GM18505 (cell line): ENCODE results near the gene ZDHHC14.
"Not testable (repeated sequence)": the region's sequence is repeated elsewhere in the genome, so short reads cannot be mapped to it uniquely, and the experiment has no call there.

Experiments used
- ATAC-seq: cut with Tn5 transposase; IDR thresholded peaks from one replicate; pipeline ENCODE4 v1.9.1; 2021; ENCODE audit not compliant: unreplicated experiment
- POLR2A ChIP-seq: IDR thresholded peaks from 4 replicates; pipeline ENCODE4 v1.6.1; 2011; ENCODE audit warnings: borderline replicate concordance; ENCODE audit not compliant: insufficient read depth, insufficient read length; ENCODE audit errors: extremely low read depth

The ZDHHC14 gene

GRCh38 chr6:157688960-157689599, 308.1 kb downstream of the ZDHHC14 start:
- no peak for ATAC-seq

GRCh38 chr6:157689875-157690274, 308.9 kb downstream of the ZDHHC14 start:
- no peak for TF ChIP-seq POLR2A
- no peak for ATAC-seq

More at GRCh38 chr6:157688960-157689599, 308.1 kb downstream of the ZDHHC14 start:
- no peak for TF ChIP-seq POLR2A

GRCh38 chr6:157690441-157691210, 309.6 kb downstream of the ZDHHC14 start:
- no peak for ATAC-seq
- no peak for TF ChIP-seq POLR2A

- not testable (repeated sequence) for ATAC-seq
These were observed 310.6 kb downstream of the ZDHHC14 start for GRCh38 chr6:157691621-157692020.

GRCh38 chr6:157693867-157694266, 312.9 kb downstream of the ZDHHC14 start:
- ATAC-seq, result no peak
- no peak for TF ChIP-seq POLR2A

- ATAC-seq, result no peak
- TF ChIP-seq POLR2A, result no peak
These were observed 314.5 kb downstream of the ZDHHC14 start for GRCh38 chr6:157695301-157696040.

- TF ChIP-seq POLR2A, result no peak
- no peak for ATAC-seq
These were observed 319.0 kb downstream of the ZDHHC14 start for GRCh38 chr6:157699777-157700636.

GRCh38 chr6:157706351-157706750, 325.4 kb downstream of the ZDHHC14 start:
- ATAC-seq, result not testable (repeated sequence)

- ATAC-seq, result no peak
- no peak for TF ChIP-seq POLR2A
These were observed 325.9 kb downstream of the ZDHHC14 start for GRCh38 chr6:157706883-157707282.

- no peak for TF ChIP-seq POLR2A
- ATAC-seq, result no peak
These were observed 326.6 kb downstream of the ZDHHC14 start for GRCh38 chr6:157707576-157707975.

- no peak for TF ChIP-seq POLR2A
- no peak for ATAC-seq
These were observed 327.2 kb downstream of the ZDHHC14 start for GRCh38 chr6:157708239-157708638.

GRCh38 chr6:157708933-157709332, 327.9 kb downstream of the ZDHHC14 start:
- TF ChIP-seq POLR2A, result no peak
- ATAC-seq, result no peak

GRCh38 chr6:157709555-157709954, 328.6 kb downstream of the ZDHHC14 start:
- no peak for TF ChIP-seq POLR2A
- ATAC-seq, result no peak

GRCh38 chr6:157710604-157711003, 329.6 kb downstream of the ZDHHC14 start:
- no peak for ATAC-seq
- TF ChIP-seq POLR2A, result no peak

- no peak for TF ChIP-seq POLR2A
- ATAC-seq, result no peak
These were observed 330.1 kb downstream of the ZDHHC14 start for GRCh38 chr6:157711060-157711459.
